HG03175 (cell line): ENCODE data around the gene KSR2.

Experiments
- ATAC-seq: cut with Tn5 transposase; IDR thresholded peaks from one replicate; pipeline ENCODE4 v1.9.1; 2021; ENCODE audit warnings: mild to moderate bottlenecking, moderate library complexity; ENCODE audit not compliant: unreplicated experiment

KSR2 gene

DNA sequence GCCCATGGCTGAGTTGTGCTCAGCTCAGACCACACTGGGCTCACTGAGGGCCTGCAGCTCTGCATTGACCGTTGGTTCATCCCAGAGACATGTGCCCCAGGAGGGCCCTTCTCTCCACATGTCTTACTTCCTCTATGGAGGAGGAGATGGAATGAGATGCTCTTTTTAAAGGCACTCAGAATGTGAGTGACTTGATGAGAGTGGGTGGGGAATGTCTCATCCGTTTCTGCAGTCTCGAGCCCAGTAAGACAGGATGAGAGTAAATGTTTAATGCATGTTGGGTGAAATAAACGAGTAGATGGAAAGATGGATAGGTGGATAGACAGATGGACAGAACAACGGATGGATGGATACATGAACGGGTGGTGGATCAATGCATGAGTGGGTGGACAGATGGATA is 538.5 kb downstream of the KSR2 start:
- no peak for ATAC-seq

- ATAC-seq = no peak
Measured at GRCh38 chr12:117427211-117427610, 541.6 kb downstream of the KSR2 start.

GRCh38 chr12:117421987-117422386 is 546.8 kb downstream of the KSR2 start:
- ATAC-seq = no peak

DNA sequence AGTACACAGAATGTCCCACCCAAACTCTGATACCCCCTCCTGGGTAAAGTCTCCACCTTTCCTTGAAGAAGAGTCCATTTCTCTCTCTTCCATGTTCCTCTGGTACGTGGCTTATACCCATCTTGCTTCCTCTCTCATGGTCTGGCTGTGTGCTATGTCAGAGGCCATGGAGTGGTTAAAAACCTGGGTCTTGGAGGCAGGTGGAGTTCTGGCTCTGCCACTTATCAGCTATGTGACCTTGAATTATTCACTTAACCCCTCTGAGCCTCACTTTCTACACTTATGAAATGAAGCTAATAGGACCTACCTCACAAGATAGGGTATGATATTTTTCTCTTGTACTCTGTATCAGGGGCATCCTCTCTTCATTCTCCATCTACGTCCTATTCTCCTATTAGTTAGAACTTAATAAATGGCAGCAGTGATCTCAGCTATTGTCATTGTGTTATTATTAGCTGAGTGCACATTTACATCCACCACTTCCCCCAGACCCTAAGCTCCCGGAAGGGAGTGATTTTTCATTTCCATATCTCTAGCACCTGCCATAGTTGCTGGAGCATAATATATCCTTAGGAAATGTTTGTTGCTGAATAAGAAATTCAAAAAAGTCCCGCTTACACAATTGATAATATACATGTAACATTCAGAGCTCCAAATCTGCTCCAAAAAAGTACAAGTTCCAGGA is 547.6 kb downstream of the KSR2 start:
- no peak for ATAC-seq

DNA sequence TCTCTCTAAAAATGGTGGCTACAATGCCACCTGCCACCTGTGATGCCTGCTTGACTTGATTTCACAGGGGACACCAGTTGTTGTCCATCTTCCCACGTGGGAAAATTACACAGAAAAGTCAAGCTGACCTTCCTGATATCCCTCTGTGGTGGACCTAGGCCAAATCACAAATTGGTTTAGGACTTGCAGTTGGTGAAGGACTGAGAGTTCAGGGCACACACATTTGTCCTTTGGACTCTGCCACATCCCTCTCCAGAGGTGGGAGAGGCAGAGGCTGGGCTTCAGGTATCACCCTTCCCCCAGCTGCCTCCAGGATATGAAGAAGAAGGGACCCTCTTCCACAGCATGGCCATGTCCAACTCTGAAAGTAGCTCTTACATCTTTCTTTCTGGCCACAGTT is 551.8 kb downstream of the KSR2 start:
- ATAC-seq = no peak

DNA sequence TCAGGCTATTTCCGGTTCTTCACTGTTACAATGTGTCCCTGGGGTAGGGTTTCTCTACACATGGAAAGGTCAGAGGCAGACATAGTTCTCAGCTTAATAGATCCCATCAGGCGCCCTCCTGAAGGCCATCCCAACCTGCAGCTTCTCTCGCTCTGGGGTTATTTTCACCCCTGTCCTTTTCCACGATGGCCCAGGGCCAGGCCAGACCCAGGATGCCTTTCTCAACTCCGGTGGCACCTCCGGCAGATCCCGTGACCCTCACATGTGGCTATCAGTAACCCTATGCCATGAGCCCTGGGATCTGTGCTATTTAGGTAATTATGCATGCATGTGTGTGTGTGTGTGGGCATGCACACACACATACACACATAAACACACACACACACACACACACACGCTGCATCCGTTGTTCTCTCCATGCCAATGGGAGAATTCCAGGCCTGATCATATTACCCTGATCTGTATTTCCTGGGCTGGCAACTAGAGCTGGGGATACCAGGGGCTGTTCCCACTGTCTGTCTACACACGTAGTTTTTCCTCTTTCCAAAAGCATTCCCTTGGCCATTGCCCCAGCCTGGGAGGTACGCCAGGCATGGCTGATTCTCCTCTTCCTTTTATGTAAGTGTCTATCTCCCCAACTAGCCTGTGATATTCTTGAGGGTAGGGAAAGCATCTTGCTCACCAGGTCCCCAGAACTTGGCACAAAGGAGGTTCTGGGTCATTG is 556.2 kb downstream of the KSR2 start:
- no peak for ATAC-seq

- ATAC-seq = no peak
Measured at GRCh38 chr12:117409286-117409685, 559.5 kb downstream of the KSR2 start.

- no peak for ATAC-seq
Measured at GRCh38 chr12:117408161-117408791, 560.5 kb downstream of the KSR2 start.

- ATAC-seq = no peak
Measured at GRCh38 chr12:117404940-117405339, 563.9 kb downstream of the KSR2 start.

- ATAC-seq = no peak
Measured at GRCh38 chr12:117404203-117404853, 564.5 kb downstream of the KSR2 start.

- no peak for ATAC-seq
Measured at GRCh38 chr12:117403586-117404139, 565.1 kb downstream of the KSR2 start.
